T-cell (primary cell): ENCODE measurements around the gene NOL6. TPM values are rescaled to one million over a fixed set of nuclear protein-coding genes. Genes with fewer than 3 reads are reported as not detected.

Source experiments
- ATAC-seq, 4 experiments: fragments of 200-7000 bp in 3 of 4; fragments of 150-1000 bp in 1 of 4; cut with Tn5 transposase; replicated peaks in 1 of 4; 1 replicate in 3 of 4; 2 replicates in 1 of 4; pipeline ENCODE4 v1.10.0; 2021; ENCODE audit warnings: moderate library complexity in 3 of 4, mild to moderate bottlenecking in 2 of 4, moderate number of reproducible peaks in 1 of 4
- CTCF ChIA-PET, 2 donors: fragments of 300-600 bp; sonication (Branson Sonifier 250); formaldehyde crosslinking; loops; one replicate each; lab custom pipeline; 2022; ENCODE audit warnings: antibody characterized with exemption in 2 of 2; lab: Charles Lee
- POLR2A ChIA-PET, 2 donors: fragments of 300-600 bp; sonication (Branson Sonifier 250); formaldehyde crosslinking; loops; one replicate each; lab custom pipeline; 2022; ENCODE audit warnings: antibody characterized with exemption in 2 of 2; lab: Charles Lee
- DNase-seq, 35 experiments: peaks; one replicate each; pipeline versions ENCODE4 v3.0.0 to v3.0.0-alpha.2; 2013 to 2023
- H3K27ac ChIP-seq: one replicate; pipeline ENCODE4 v1.5.1; 2013; ENCODE audit warnings: low read length
- H3K27me3 ChIP-seq, 2 experiments: replicated peaks in 1 of 2; 1 replicate in 1 of 2; 2 replicates in 1 of 2; pipeline versions ENCODE4 v1.6.1 to v1.7.0; 2013; ENCODE audit warnings: low read length in 1 of 2, mixed read lengths in 1 of 2; ENCODE audit not compliant: control insufficient read depth in 2 of 2, insufficient read depth in 2 of 2; ENCODE audit errors: extremely low read depth in 1 of 2
- H3K36me3 ChIP-seq, 2 donors: 1 replicate in 1 of 2; 2 replicates in 1 of 2; pipeline versions ENCODE4 v1.6.1 to v1.7.0; 2013; ENCODE audit warnings: low read length in 1 of 2; ENCODE audit not compliant: control insufficient read depth in 2 of 2, insufficient read depth in 1 of 2; ENCODE audit errors: extremely low read depth in 1 of 2
- H3K4me1 ChIP-seq, 2 experiments: 1 replicate in 1 of 2; 2 replicates in 1 of 2; pipeline versions ENCODE4 v1.6.1 to v1.7.0; 2013; ENCODE audit warnings: low read length in 2 of 2, mixed read lengths in 1 of 2; ENCODE audit not compliant: insufficient read depth in 2 of 2, control insufficient read depth in 1 of 2; ENCODE audit errors: extremely low read depth in 1 of 2
- H3K4me3 ChIP-seq, 2 donors: 1 replicate in 1 of 2; 2 replicates in 1 of 2; pipeline versions ENCODE4 v1.5.1 to v1.7.0; 2013; ENCODE audit warnings: mild to moderate bottlenecking in 2 of 2, low read length in 1 of 2, moderate library complexity in 1 of 2; ENCODE audit not compliant: control insufficient read depth in 1 of 2; ENCODE audit errors: extremely low read depth in 1 of 2
- H3K9me3 ChIP-seq: 2 replicates; pipeline ENCODE4 v1.7.0; 2013
- H3K27ac Mint-ChIP-seq, 2 donors: one replicate each; pipeline ENCODE4 v1.8.0; 2020 to 2021; ENCODE audit warnings: mild to moderate bottlenecking in 2 of 2, mixed read lengths in 2 of 2
- H3K27me3 Mint-ChIP-seq, 2 donors: one replicate each; pipeline ENCODE4 v1.8.0; 2021 to 2022; ENCODE audit warnings: mixed read lengths in 2 of 2
- H3K36me3 Mint-ChIP-seq: one replicate; pipeline ENCODE4 v1.8.0; 2021; ENCODE audit warnings: mixed read lengths
- H3K4me1 Mint-ChIP-seq, 3 donors: one replicate each; pipeline ENCODE4 v1.8.0; 2020 to 2022; ENCODE audit warnings: mixed read lengths in 3 of 3, mild to moderate bottlenecking in 1 of 3
- H3K4me3 Mint-ChIP-seq, 3 donors: one replicate each; pipeline ENCODE4 v1.8.0; 2020 to 2022; ENCODE audit warnings: mild to moderate bottlenecking in 3 of 3, mixed read lengths in 3 of 3, moderate library complexity in 3 of 3
- H3K9me3 Mint-ChIP-seq, 3 donors: one replicate each; pipeline ENCODE4 v1.8.0; 2020 to 2022; ENCODE audit warnings: mixed read lengths in 3 of 3
- WGBS: methylation state at CpG from one replicate; pipeline ENCODE4 v1.1.5; 2013; ENCODE audit warnings: missing lambda C conversion rate; ENCODE audit not compliant: insufficient coverage; 5-methylcytosine and 5-hydroxymethylcytosine counted together
- total RNA-seq, 35 experiments: library from RNA in 6 of 35; stranded (reverse) in 6 of 35; fragments of 120-200 nt in 1 of 35; gene quantifications; one replicate each; pipeline versions ENCODE4 v1.2.1 to v1.2.4 and lab custom pipeline; 2013 to 2026

Gene NOL6
- total RNA-seq, 5 donors from 2014 or later (not counting 1 experiment from before 2014, with no cell fraction given), result 35.1 to 57.6 (median 47.1) TPM

GRCh38 chr9:33472881-33473615 is 676 bp downstream of the NOL6 start:
- H3K4me1 Mint-ChIP-seq, result peaks cover 26 to 34% (median 31%) of the 10 kb centered on the region in 3 donors
- 12% methylated on average over 17 of the region's 18 CpGs for WGBS
- H3K36me3 ChIP-seq, result peaks cover 17 to 39% of the 10 kb centered on the region in 2 donors
- H3K27ac ChIP-seq, result peak overlapping the region; percentile 51
- ATAC-seq (no peak), DNase-seq (no peak)
- peaks cover 29% of the 10 kb centered on the region for H3K36me3 Mint-ChIP-seq
- H3K4me3 Mint-ChIP-seq, result peak overlapping the region; percentile 89 to 99 (median 99)
- POLR2A ChIA-PET, result interaction anchor here (0.5 to 1.8 kb wide), 13 partner anchors 9 to 183 kb away, joined by 3 to 12 read pairs (median 4); partner anchors contain the start of genes NFX1 (in 2 of the 2) and AQP3 (in 1 of the 2)
- H3K27me3 ChIP-seq, result no peaks in the 10 kb centered on the region
- H3K4me3 ChIP-seq, result peak overlapping the region; percentile 61 to 73
- H3K27me3 Mint-ChIP-seq, result no peaks in the 10 kb centered on the region
- H3K9me3 Mint-ChIP-seq, result no peaks in the 10 kb centered on the region
- H3K4me1 ChIP-seq, result peaks cover 7 to 22% of the 10 kb centered on the region in 2 experiments
- CTCF ChIA-PET, result interaction anchor here (0.7 to 5.1 kb wide), 18 partner anchors 9 to 985 kb away, joined by 3 to 33 read pairs (median 5); partner anchors contain the start of genes AQP3 (in 2 of the 2), DNAI1 (in 1 of the 2), FAM219A (in 1 of the 2) and NFX1 (in 1 of the 2)
- H3K27ac Mint-ChIP-seq, result peak overlapping the region; percentile 96 to 99
- H3K9me3 ChIP-seq, result no peaks in the 10 kb centered on the region

DNA sequence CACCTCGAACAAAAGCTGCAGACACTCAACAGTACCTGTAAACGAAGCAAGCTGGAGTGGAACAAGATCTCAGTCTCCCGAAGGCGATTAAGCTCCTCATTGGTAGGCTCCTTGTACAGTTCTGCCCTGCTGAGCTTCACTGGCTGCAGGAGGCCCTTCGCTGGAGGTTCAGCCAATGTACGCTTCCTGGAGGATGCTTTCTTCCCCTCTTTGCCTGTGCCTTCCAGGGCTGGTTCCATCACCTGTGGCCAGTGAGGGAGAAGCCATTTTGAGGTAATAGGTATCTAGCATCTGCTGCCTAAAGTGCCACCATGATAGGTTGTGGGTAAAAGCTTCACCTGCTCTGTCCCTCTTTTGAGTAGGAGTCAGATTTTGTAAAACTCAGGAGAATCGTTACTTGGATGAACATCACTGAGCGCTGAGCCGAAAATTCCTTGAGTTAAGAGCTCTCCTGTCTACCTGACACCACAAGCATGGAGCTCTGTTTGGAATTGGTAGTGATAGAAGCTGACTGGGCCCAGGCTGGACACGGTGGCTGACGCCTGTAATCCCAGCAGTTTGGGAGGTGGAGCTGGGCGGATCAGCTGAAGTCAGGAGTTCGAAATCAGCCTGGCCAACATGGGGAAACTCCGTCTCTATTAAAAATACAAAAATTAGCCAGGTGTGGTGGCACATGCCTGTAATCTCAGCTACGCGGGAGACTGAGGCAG is 1.4 kb downstream of the NOL6 start:
- no peaks in the 10 kb centered on the region for H3K27me3 ChIP-seq
- H3K4me3 ChIP-seq, result no peak overlapping the region
- CTCF ChIA-PET, result interaction anchor here (0.6 to 5.1 kb wide), 10 partner anchors 8 to 98 kb away, joined by 3 to 33 read pairs (median 5); no protein-coding TSS in a partner anchor
- H3K36me3 ChIP-seq, result peaks cover 21 to 45% of the 10 kb centered on the region in 2 donors
- no peaks in the 10 kb centered on the region for H3K9me3 ChIP-seq
- no peaks in the 10 kb centered on the region for H3K9me3 Mint-ChIP-seq
- no peak overlapping the region for H3K27ac ChIP-seq
- ATAC-seq (no peak), DNase-seq (no peak)
- H3K4me1 Mint-ChIP-seq, result peaks cover 26 to 35% (median 31%) of the 10 kb centered on the region in 3 donors
- H3K4me1 ChIP-seq, result peaks cover 7 to 22% of the 10 kb centered on the region in 2 experiments
- peak overlapping the region in 1 of 2 donors; percentile 22 for H3K27ac Mint-ChIP-seq
- H3K27me3 Mint-ChIP-seq, result no peaks in the 10 kb centered on the region
- peaks cover 36% of the 10 kb centered on the region for H3K36me3 Mint-ChIP-seq
- POLR2A ChIA-PET, result interaction anchor here in 1 of 2 donors (0.5 to 1.8 kb wide), 4 partner anchors 11 to 395 kb away, joined by 3 to 7 read pairs (median 4); no protein-coding TSS in a partner anchor
- peak overlapping the region; percentile 89 to 99 (median 99) for H3K4me3 Mint-ChIP-seq
- WGBS, result 84% methylated on average over 9 of the region's 16 CpGs

- Histone ChIP-seq H3K4me3 (no peak overlapping the region), H3K9me3 (no peaks in the 10 kb centered on the region), H3K4me1 (peaks cover 7 to 22% of the 10 kb centered on the region in 2 experiments), H3K36me3 (peaks cover 21 to 55% of the 10 kb centered on the region in 2 donors), H3K27me3 (no peaks in the 10 kb centered on the region), H3K27ac (no peak overlapping the region)
- no peak for DNase-seq
- Mint-ChIP-seq H3K4me3 (peak overlapping the region in 2 of 3 donors; percentile 50 to 99), H3K9me3 (no peaks in the 10 kb centered on the region), H3K27ac (no peak overlapping the region), H3K27me3 (no peaks in the 10 kb centered on the region), H3K36me3 (peaks cover 42% of the 10 kb centered on the region), H3K4me1 (peaks cover 26 to 35% (median 35%) of the 10 kb centered on the region in 3 donors)
- ChIA-PET CTCF (interaction anchor here in 1 of 2 donors (5.1 kb wide), 1 partner anchor 97 kb away, joined by 33 read pairs; no protein-coding TSS in a partner anchor), POLR2A (no interaction called here)
- no peak for ATAC-seq
- WGBS, result 89% methylated on average over 2 of the region's 2 CpGs
Observed at GRCh38 chr9:33471361-33471760, 2.4 kb downstream of the NOL6 start.

GRCh38 chr9:33469891-33470290 is 3.8 kb downstream of the NOL6 start:
- H3K4me1 ChIP-seq, result peaks cover 7 to 22% of the 10 kb centered on the region in 2 experiments
- no peaks in the 10 kb centered on the region for H3K9me3 Mint-ChIP-seq
- H3K27me3 ChIP-seq, result no peaks in the 10 kb centered on the region
- no peak overlapping the region for H3K4me3 ChIP-seq
- peaks cover 26 to 36% (median 35%) of the 10 kb centered on the region in 3 donors for H3K4me1 Mint-ChIP-seq
- H3K27ac Mint-ChIP-seq, result no peak overlapping the region
- no peaks in the 10 kb centered on the region for H3K9me3 ChIP-seq
- 96% methylated on average over 4 of the region's 6 CpGs for WGBS
- ChIA-PET POLR2A (no interaction called here), CTCF (interaction anchor here (0.6 to 0.9 kb wide), 4 partner anchors 15 to 63 kb away, joined by 3 to 5 read pairs (median 3); partner anchors contain the start of gene AQP3 (in 1 of the 2))
- DNase-seq (peak in 1 of 35 experiments; percentile 13), ATAC-seq (no peak)
- peaks cover 34 to 69% of the 10 kb centered on the region in 2 donors for H3K36me3 ChIP-seq
- H3K27ac ChIP-seq, result no peak overlapping the region
- H3K4me3 Mint-ChIP-seq, result no peak overlapping the region
- H3K27me3 Mint-ChIP-seq, result no peaks in the 10 kb centered on the region
- peaks cover 51% of the 10 kb centered on the region for H3K36me3 Mint-ChIP-seq

DNA sequence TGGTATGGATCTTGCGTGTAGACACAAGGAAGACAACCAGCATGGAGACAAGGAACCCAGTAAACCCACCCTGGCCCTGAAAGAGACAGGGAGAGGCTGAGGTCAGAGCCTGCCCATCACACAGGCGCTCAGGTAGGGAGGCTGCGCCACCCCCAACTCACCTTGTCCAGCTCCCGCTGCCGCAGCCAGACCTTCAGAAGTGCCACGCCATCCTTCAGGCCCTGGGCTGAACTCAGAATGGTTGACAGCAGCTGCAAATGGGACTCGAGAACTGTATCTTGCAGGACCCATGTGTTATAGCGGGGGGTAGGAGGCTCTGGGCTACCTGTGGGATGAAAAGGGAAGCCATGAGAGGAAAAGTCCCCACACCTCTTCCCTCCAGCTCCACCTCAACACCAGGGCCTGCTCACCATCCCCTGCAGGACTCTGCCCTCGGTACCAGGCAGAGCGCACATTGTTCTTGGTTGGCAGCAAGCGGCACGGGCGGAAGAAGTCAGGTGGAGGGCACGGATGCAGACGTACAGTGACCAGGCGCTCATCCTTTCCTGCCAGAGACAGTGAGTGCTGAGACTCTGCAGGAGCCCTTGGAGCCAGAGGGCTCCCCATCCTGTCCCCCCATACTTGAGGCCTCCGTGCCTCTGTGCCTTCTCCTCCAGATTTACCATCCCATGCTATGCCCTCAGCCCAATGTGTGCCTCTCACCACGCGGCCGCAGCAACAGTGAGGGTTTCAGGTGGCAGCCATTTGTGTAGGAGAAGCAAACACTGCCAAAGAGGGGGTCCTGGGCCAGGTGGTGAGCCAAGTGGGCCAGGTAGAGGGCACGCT is 4.7 kb downstream of the NOL6 start:
- 99% methylated on average over 14 of the region's 21 CpGs for WGBS
- Mint-ChIP-seq H3K9me3 (no peaks in the 10 kb centered on the region), H3K4me1 (peaks cover 26 to 32% (median 31%) of the 10 kb centered on the region in 3 donors), H3K27ac (peak overlapping the region; percentile 8 to 11), H3K27me3 (no peaks in the 10 kb centered on the region), H3K4me3 (no peak overlapping the region), H3K36me3 (peaks cover 60% of the 10 kb centered on the region)
- peaks cover 7 to 18% of the 10 kb centered on the region in 2 experiments for H3K4me1 ChIP-seq
- peak in 2 of 35 experiments; percentile 1 to 16 for DNase-seq
- no peak for ATAC-seq
- no peak overlapping the region for H3K4me3 ChIP-seq
- H3K27me3 ChIP-seq, result no peaks in the 10 kb centered on the region
- H3K36me3 ChIP-seq, result peaks cover 40 to 78% of the 10 kb centered on the region in 2 donors
- no peak overlapping the region for H3K27ac ChIP-seq
- CTCF ChIA-PET, result interaction anchor here in 1 of 2 donors (0.6 kb wide), 1 partner anchor 56 kb away, joined by 3 read pairs; no protein-coding TSS in a partner anchor
- POLR2A ChIA-PET, result no interaction called here
- H3K9me3 ChIP-seq, result no peaks in the 10 kb centered on the region
